NCI-H345 (cell line): ENCODE results near the gene ARAP1.

Experiments
- DNase-seq: peaks from one replicate; lab custom pipeline; 2025; lab: John Stamatoyannopoulos, UW

ARAP1 gene

GRCh38 chr11:72684236-72684912 is 67.8 kb downstream of the ARAP1 start:
- no peak for DNase-seq

- peak; percentile 56 for DNase-seq
Measured at GRCh38 chr11:72683782-72684200, 68.4 kb downstream of the ARAP1 start.

- no peak for DNase-seq
Measured at GRCh38 chr11:72682858-72683243, 69.4 kb downstream of the ARAP1 start.

- DNase-seq, result no peak
Measured at GRCh38 chr11:72682238-72682857, 69.9 kb downstream of the ARAP1 start.

- no peak for DNase-seq
Measured at GRCh38 chr11:72681226-72682153, 70.7 kb downstream of the ARAP1 start.

GRCh38 chr11:72680624-72681158 is 71.5 kb downstream of the ARAP1 start:
- DNase-seq, result no peak

- no peak for DNase-seq
Measured at GRCh38 chr11:72679869-72680268, 72.3 kb downstream of the ARAP1 start.

- DNase-seq, result no peak
Measured at GRCh38 chr11:72678524-72678923, 73.7 kb downstream of the ARAP1 start.

GRCh38 chr11:72676861-72677341 is 75.3 kb downstream of the ARAP1 start:
- DNase-seq, result no peak

- DNase-seq, result no peak
Measured at GRCh38 chr11:72675221-72675620, 77.0 kb downstream of the ARAP1 start.

GRCh38 chr11:72673943-72674828 is 78.0 kb downstream of the ARAP1 start, which contains the start of gene PDE2A:
TSS of gene PDE2A (minus strand) at chr11:72674422. CDS start at chr11:72674207, 215 bp downstream.
- no peak for DNase-seq

GRCh38 chr11:72673284-72673942 is 78.8 kb downstream of the ARAP1 start:
- no peak for DNase-seq

GRCh38 chr11:72672597-72673238 is 79.5 kb downstream of the ARAP1 start:
- no peak for DNase-seq

- no peak for DNase-seq
Measured at GRCh38 chr11:72671152-72672099, 80.8 kb downstream of the ARAP1 start.

GRCh38 chr11:72670041-72670440 is 82.2 kb downstream of the ARAP1 start:
- DNase-seq, result no peak

- no peak for DNase-seq
Measured at GRCh38 chr11:72669527-72669926, 82.7 kb downstream of the ARAP1 start.

GRCh38 chr11:72668629-72669347 is 83.4 kb downstream of the ARAP1 start:
- no peak for DNase-seq

- DNase-seq, result no peak
Measured at GRCh38 chr11:72665911-72666472, 86.2 kb downstream of the ARAP1 start.
